GM21737 (cell line): ENCODE measurements around the gene CABCOCO1.

Experiments used
- ATAC-seq: cut with Tn5 transposase; IDR thresholded peaks from one replicate; pipeline ENCODE4 v1.9.1; 2021; ENCODE audit warnings: mild to moderate bottlenecking, moderate library complexity; ENCODE audit not compliant: unreplicated experiment

CABCOCO1 gene

DNA sequence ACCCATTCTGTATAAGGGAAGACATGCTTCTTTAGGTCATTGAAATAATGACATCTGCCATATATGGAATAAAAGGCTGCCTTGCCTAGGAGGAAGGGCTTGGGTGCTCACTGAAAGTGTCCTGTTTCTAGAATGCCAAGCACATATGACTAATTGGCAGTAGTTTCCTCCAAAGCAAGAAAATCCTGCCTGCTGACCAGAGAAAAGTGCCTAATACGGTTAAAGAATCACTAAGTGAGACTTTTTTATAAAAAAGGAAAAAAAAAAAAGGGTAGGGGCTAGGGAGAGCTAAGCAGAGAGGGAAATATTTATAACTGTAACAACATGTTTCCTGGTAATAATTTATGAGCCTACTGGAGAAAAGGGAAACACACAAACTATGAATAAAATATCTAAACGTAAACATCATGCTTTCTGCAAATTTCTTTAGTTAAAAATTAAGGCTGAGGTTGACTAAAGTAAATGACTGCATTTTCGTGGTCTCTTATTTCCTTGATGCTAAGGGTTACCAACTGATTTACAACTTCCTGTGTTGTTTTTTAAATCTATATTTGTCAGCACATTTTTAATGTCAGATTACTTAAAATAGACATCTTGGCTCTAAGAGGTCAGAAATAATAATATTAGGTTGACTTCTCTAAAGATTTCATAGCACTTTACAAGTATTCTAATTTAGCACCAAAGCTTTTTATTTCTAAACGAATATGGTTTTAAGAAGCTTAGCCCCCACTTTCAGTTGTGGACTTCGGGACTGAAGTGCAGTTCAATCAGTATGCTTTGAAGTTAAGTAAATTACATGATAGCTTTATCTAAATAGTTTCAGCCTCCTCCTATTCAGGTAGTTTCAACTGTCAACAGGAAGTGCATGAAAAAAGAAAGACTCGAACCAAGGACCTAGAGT, 89.6 kb downstream of the CABCOCO1 start:
- peak; percentile 56 for ATAC-seq

DNA sequence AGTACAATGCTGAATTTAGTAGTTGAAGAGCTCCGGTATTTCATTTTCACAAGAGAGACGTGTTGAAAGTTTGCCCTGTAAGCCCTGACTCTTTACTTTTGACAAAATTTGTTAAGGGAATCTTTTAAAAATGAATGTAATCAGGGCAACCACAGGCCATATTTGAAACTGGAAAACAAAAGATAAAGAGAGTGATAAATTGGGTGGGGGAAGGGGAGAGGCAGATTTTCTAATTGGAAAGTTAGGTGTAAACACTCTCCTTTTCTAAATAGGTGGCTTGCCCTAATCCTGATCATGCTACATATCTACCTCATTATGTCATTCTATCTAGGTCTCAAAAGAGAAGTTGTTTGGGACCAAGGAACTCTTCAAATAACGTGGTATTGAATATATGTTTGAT, 90.7 kb downstream of the CABCOCO1 start:
- ATAC-seq, result no peak

DNA sequence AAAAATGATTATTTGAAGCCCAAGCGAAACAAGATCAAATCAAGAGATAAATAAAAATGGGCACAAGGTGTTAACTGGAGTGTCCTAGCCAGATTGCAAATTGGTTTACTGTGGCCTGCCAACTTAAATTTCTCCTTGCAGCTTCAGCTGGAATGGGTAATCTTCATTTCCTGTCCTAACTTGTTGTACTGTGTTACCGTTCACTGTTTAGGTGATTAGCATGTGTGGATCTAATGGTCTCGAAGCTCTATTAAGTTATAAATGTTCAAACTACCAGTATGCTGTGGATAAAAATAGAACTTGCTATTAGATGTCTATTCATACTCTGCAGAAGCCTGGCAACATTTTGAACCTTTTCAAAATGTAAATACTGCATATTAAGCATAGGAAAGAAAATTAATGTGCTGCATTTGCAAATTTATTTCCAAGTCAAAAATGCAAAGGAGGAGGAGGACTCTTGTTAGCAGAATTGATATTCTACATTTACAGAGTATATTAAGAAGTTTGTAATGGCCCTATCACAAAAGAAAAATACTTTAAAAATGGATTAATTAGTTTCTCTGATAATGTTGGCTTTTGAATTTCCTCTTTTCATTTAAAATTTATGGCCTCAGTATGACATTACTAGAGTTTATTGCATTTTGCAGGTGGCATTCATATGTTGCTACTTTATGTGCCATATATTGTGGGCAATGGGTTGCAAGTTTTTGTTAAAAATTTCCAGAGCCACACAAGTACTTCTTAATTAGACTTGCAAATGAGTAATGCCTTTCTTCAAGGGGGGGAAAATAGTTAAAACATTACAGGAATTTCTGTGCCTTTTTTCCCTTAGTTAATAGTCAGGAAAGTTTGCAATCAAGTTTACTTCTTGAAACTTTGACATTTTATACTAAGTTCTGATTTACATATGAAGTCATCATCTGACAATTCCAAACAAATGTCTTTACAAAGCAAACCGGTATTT, 92.1 kb downstream of the CABCOCO1 start:
- ATAC-seq, result no peak

DNA sequence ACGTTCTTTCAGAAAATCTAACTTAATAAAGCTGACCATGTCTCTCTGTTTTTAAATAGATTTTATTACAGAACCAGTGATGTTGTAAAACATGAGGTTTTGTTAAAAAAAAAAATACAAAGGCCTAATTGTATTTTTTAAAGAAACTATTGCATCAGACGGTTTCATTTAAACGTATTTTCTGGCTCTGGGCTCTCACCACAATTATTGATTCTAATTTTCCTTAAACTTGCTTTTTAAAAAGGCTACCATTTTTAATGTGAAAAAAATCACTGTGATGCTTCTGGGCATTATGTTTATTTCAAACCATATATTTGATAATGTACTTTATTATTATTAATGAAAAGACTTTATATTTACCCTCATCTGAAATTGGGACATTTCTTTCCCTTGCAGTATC, 94.3 kb downstream of the CABCOCO1 start:
- no peak for ATAC-seq

DNA sequence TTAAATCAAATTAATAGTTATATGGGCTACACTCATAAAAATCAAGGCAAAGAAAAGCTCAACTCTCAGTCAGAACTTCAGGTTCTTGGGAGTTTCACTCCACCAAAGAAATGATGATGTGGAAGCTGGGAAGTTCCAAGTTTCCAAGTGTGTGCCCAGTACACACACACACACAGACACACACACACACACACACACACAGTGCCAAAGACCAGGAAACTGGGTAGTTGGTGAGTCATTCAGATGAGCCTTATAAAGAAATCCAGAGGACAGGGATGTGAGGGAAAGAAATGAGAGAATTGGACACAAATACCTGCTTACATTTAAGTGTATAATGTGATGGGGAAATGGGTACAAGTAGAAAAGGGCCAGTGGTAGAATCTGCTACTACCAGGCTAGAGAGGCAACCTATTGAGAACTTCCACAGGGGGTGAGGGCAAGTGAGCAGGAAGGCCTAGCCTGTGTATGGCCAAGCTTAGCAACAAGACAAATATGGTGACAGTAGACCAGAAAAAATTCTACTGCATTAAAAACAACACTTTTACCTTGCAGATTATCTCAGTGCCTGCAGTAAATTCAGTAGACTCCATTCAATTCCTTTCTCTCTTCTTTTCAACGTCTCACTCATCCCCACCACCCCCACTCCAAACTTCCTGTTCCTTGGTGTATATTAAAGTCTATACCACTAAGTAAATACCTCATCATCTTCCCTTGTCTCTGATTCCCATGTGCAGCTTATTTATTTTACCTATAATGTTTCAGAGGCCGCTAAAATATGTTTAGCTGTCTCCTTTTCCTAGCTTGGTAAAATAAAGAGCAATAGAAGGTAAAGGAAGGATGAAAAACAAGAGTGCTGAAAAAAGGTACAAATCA, 95.0 kb downstream of the CABCOCO1 start:
- ATAC-seq, result no peak

DNA sequence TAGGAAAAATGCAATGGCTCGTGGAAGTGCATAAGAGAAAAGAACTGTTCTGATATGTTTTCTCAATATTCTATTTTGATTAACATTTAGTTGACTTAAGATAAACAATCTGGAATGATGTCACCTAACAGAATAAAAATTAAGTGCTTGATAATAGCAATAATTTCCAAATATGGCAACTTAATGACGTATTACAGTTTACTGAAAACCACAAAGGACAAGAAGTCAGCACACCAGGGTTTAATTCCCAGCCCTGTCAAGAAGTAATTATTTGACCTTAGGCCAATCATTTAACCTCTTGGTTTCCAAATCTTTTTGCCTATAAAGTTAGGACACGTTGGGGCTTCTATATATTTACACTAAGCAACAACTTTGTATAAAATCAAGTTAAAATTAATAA, 95.7 kb downstream of the CABCOCO1 start:
- ATAC-seq, result no peak

DNA sequence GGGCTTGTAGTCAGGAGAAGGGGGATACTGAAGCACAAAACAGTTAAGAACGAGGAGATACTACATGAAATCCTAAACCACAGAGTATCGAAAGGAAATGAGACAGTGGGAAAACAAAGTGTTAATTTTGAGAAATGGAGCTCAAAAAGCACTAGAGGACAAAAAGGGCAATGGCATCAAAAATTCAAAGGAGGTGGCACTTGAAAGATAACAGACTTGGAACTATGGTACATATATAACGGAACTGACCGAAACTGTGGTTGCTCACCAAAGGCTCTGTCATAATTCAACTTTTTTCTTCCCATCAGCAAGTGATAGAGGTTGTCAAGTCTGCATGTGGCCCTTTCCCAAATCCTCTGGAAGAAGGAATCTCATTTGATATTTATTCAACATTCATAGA, 97.0 kb downstream of the CABCOCO1 start:
- no peak for ATAC-seq

DNA sequence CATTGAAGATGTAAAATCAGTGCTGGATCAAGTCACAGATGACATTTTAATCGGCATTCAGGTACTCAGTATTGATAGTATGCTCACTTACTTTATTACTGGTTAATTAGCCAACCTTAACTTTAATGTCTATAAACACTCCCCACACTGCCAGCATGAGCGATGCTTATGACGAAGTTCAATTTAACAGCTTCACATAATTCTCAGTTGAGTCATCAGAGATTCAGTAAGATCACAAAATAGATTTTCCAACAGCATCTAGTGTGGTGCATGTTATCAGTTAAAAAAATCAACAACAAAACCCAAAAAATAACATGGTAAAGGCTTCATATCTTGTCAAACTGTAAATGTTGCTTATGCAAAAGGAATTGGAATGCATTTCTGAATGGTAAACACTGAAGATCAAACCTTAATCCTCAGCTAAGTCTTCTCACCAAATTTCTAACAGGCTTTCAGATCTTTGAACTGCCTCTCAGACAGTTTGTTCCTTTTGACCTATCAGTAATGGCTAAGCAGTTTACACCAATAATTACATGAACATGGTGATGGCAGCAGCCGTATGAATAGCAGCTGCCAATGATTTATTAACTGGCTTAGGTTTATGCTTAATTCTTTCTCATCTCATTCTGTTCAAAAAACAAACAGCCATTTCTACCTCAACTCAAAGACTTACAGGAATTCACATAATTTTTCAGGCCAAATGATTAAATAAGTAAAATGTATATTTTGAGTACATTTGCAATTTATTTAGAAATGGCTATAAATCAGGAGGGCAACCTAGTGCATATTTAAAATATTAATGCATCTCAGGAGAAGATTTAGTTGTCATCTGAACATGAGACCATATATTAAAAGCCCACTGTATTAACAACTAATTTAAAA, 98.5 kb downstream of the CABCOCO1 start:
- ATAC-seq, result no peak

DNA sequence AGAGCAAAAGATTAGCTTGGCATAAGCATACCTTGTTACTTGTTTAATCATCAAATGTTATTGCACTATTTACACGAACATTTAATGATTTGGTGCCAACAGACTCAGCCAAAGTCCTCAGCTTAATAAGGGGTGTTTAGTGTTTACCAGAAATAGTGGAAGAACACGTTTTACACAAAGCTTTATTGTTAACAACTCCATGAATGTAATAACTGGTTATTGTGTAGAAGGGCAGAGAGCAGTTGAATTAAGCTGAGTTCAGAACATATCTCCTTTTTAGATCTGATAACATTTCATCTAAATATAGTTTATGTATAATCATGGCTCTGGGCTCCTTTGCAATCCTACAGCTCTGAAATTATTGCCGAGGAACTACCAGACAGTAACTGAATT, 99.1 kb downstream of the CABCOCO1 start:
- no peak for ATAC-seq

DNA sequence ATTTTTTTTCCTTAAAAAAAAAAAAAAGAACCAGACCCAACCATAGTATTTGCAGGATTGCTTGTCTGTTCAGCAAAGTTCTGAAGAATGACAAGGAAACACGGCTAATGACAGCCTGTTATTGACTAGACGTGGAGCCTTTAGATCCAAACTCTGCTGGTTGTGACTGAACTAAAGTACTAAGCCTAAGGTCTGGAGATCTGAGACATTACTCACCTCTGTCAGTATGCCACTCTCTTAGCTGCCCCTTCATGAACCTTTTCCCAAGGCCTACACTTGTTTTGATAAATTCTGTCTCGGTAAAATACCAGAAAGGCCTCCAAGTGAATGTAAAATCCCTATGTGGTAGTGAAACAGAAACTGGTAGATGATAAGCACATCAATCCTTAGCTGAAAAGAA, 101.0 kb downstream of the CABCOCO1 start:
- no peak for ATAC-seq

DNA sequence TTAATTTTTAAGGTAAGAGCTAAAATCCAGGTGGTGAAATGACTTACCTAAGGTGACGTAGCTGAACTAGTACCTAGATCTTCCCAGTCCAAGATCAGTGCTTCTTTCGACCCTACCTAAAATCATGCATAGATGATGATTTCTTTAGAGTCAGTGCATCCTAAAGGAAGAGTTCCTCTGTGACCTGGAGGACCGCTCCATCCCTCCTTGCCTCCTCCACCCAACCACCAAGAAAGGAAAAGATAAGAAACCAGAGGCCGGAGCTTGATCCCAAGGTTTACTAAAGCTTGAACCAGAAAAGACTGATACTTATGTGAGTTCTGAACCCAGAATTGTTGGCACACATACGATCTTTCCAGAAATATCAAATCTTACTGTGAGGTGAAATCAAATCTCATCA, 101.8 kb downstream of the CABCOCO1 start:
- ATAC-seq, result no peak

DNA sequence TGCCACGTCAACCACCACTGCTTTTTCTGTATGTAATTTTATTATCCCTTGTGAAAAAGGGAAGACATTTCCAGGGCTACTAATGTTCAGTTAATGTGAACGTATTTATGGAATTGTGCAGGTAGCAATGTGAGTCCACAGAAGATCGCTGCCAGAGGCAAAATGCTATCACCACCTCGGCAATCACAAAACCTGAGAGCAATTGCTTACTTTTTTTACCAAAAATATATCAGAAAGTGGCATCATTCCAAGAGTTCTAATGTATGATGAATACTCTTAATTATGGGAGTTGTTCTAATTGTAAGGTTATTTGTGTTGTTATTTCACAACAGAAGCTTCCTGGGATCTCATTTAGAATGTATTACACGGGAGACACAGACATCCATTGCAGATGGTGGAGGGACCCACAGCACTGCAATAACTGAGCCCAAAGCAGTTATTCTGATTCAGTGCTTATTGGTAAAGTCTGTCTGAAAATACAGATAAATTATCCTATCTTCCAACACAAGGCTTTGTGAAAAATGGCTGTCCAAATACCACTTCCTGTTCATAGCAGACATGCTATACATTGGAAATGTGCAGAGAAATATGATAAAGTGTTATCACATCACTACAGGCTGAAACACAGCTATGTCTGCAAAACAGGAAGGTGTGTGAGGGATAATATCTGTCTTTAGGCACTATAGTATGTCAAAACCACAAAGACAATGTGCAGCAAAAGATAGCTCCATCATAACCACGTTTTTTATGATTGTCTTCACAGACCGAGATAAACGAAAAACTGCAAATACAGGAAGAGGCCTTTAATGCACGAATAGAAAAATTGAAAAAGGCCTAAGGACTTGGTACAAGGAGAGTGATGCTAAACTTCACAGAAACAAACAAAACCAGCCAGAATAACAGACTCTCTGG, 102.7 kb downstream of the CABCOCO1 start:
- ATAC-seq, result no peak

DNA sequence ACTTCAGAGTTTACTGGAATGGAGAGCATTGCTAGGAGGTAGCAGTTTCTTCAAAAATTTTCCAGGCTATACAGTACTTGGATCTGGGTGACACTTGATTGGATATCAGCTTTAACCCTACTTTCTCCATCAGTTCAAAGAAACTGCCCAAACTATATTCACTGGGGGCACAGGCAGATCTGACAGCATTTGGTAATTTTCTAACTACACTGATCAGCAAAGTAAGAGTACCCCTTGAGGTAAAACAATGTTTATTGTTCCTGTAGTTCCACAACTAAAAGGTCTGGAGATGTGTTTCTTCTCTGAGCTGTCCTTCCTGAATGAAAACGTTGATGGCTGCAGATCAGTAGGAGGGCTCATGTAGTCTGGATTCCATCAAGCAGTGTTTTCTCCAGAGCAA, 104.2 kb downstream of the CABCOCO1 start:
- no peak for ATAC-seq

DNA sequence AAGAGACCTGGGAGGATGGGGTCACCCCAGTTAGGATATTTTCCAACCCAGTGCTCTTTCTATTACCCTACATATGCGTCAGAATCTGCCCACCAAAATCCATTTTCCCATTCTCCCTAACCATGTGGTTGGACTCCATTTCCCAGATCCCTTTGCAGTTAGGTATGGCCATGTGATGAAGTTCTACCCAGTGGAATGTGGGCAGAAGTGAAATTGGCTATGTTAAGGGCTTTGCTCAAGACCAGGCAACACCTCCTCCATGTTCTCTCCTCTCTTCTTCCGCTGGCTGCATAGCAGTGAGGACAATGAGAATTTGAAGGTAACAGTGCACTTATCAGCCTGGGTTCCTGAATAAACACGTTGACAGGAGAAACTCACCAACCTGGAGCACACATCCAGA, 111.3 kb downstream of the CABCOCO1 start:
- ATAC-seq, result no peak

DNA sequence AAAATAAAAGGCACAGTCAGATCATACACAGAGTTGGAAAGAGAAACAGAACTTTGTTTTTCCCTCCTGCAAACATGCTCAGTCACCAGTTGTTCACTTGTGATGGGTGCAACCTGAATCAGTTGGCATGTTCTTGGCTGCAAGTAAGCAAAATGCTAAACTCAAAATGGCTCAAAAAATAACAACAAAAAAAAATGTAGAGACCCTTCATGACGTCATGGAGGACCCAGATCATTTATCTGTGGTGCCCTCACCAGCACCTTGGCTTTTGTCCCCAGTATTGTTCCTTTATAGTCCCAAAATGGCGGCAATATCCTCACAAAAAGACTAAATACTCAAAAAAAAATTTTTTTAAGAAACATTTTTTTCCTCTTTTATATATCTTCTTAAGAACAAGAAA, 112.4 kb downstream of the CABCOCO1 start:
- no peak for ATAC-seq

DNA sequence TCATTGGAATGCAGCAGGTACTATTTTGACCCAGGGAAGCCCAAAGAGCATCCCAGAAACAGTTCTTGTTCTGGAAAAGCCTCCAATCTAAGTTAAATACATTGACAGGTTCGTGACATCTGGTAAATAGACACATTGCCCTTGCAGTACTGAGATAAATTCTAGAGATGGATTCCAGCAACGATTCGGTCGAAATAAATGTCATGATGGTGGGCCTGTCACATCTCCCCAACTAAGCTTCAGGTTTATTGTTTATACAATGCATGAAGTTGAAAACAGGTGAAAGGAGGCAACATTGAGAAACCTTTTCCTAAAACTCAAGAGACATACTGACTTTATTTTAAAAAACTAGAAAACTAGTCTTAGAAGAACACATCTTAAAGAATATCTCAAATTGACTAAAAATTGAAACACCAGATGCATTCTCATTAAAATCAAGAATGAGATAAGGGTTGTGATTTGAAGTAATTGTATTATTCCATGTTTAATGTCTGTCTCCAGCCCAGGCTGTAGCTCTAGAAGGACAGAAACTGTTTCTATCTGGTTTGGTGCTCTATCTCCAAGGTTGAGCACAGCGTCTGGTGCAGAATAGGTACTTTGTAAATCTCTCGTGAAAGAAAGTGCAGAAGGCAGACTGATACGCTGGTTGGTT, 114.0 kb downstream of the CABCOCO1 start:
- ATAC-seq, result no peak

DNA sequence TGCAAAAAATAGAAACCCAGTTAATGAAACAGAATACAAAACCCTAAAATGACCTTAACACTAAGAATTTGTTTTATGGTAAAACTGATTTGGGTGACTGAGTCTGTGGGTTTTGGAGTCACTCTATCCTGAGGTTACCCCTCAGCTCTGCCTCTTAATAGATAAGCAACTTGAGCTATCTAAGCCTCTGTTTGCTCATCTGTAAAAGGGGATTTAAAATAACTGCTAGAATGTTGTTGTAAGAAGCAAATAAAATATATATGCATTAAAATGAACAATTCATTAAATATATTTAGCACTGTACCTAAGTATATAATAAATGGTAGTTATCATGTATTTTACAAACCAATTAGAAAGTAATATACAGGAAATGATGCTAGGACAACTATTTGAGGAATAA, 115.4 kb downstream of the CABCOCO1 start:
- ATAC-seq, result no peak

DNA sequence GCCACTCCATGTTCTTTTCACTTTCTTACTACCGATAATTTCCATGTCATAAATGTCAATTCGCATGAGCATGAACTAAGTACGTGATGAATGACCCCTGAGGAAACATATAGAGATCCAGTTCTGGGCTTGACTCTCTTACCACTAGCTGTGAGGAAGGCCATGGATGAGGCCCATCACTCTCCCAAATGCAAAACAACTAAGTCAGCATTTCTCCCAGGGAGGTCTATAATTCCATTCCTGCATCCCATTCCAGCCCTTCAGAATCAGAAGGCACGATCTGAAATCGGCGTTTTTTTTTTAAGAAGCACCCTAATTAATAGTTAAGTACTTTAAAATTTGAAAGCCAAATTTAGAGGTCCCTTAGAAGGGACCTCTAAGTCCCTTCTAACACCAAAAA, 116.5 kb downstream of the CABCOCO1 start:
- no peak for ATAC-seq
